ENCODE measurements around the gene TRIM7.
A peak's percentile ranks its signal among the peaks of the same experiment; 100 is the strongest.
"Not testable (repeated sequence)": the region's sequence is repeated elsewhere in the genome, so short reads cannot be mapped to it uniquely, and the experiment has no call there.

The TRIM7 gene

GRCh38 chr5:181188700-181189362 is 16.2 kb downstream of the TRIM7 start:
- ATAC-seq (ENCODE audit: low read depth) (peak; percentile 8), DNase-seq (ENCODE audit: low spot score in 2 of 2) (peak; percentile 85 to 88)
- H3K36me3 Mint-ChIP-seq, result no peaks in the 10 kb centered on the region

GRCh38 chr5:181187500-181188213 is 17.3 kb downstream of the TRIM7 start:
- Mint-ChIP-seq H3K4me1 (peaks cover 42% of the 10 kb centered on the region), H3K9me3 (peaks cover 1% of the 10 kb centered on the region), H3K36me3 (no peaks in the 10 kb centered on the region), H3K4me3 (peak overlapping the region; percentile 96), H3K27ac (peak overlapping the region; percentile 100), H3K27me3 (no peaks in the 10 kb centered on the region)
- peak in 1 of 2 donors; percentile 56 for DNase-seq (ENCODE audit: low spot score in 2 of 2)
- ATAC-seq (ENCODE audit: low read depth), result no peak

More at GRCh38 chr5:181188700-181189362, 16.2 kb downstream of the TRIM7 start:
- H3K27ac Mint-ChIP-seq, result peak overlapping the region; percentile 100
- no peaks in the 10 kb centered on the region for H3K27me3 Mint-ChIP-seq
- H3K4me1 Mint-ChIP-seq, result peaks cover 42% of the 10 kb centered on the region
- H3K9me3 Mint-ChIP-seq, result no peaks in the 10 kb centered on the region
- peak overlapping the region; percentile 96 for H3K4me3 Mint-ChIP-seq

- DNase-seq (ENCODE audit: low spot score in 2 of 2) (no peak), ATAC-seq (ENCODE audit: low read depth) (no peak)
- peaks cover 1% of the 10 kb centered on the region for H3K9me3 Mint-ChIP-seq
- H3K36me3 Mint-ChIP-seq, result no peaks in the 10 kb centered on the region
- H3K27me3 Mint-ChIP-seq, result no peaks in the 10 kb centered on the region
- H3K4me1 Mint-ChIP-seq, result peaks cover 39% of the 10 kb centered on the region
- H3K27ac Mint-ChIP-seq, result peak overlapping the region; percentile 100
- H3K4me3 Mint-ChIP-seq, result no peak overlapping the region
Measured at GRCh38 chr5:181186986-181187499, 18.0 kb downstream of the TRIM7 start.

GRCh38 chr5:181186022-181186421 is 19.0 kb downstream of the TRIM7 start:
- no peak overlapping the region for H3K27ac Mint-ChIP-seq

GRCh38 chr5:181185560-181185959 is 19.4 kb downstream of the TRIM7 start:
- no peak for DNase-seq (ENCODE audit: low spot score in 2 of 2)
- Mint-ChIP-seq H3K9me3 (peaks cover 1% of the 10 kb centered on the region), H3K4me3 (peak overlapping the region; percentile 14), H3K4me1 (peaks cover 33% of the 10 kb centered on the region), H3K27ac (no peak overlapping the region), H3K27me3 (no peaks in the 10 kb centered on the region), H3K36me3 (no peaks in the 10 kb centered on the region)
- no peak for ATAC-seq (ENCODE audit: low read depth)

More at GRCh38 chr5:181186022-181186421, 19.0 kb downstream of the TRIM7 start:
- DNase-seq (ENCODE audit: low spot score in 2 of 2) (no peak), ATAC-seq (ENCODE audit: low read depth) (no peak)
- Mint-ChIP-seq H3K4me1 (peaks cover 33% of the 10 kb centered on the region), H3K27me3 (no peaks in the 10 kb centered on the region), H3K4me3 (no peak overlapping the region), H3K36me3 (no peaks in the 10 kb centered on the region), H3K9me3 (peaks cover 1% of the 10 kb centered on the region)

GRCh38 chr5:181184845-181185216 is 20.2 kb downstream of the TRIM7 start:
- peak overlapping the region; percentile 91 for H3K27ac Mint-ChIP-seq

GRCh38 chr5:181182651-181183050 is 22.3 kb downstream of the TRIM7 start:
- H3K4me3 Mint-ChIP-seq, result peak overlapping the region; percentile 82
- H3K27ac Mint-ChIP-seq, result peak overlapping the region; percentile 21

More at GRCh38 chr5:181184845-181185216, 20.2 kb downstream of the TRIM7 start:
- no peak for DNase-seq (ENCODE audit: low spot score in 2 of 2)
- peaks cover 1% of the 10 kb centered on the region for H3K9me3 Mint-ChIP-seq
- peaks cover 28% of the 10 kb centered on the region for H3K4me1 Mint-ChIP-seq
- no peaks in the 10 kb centered on the region for H3K36me3 Mint-ChIP-seq
- H3K27me3 Mint-ChIP-seq, result no peaks in the 10 kb centered on the region
- H3K4me3 Mint-ChIP-seq, result peak overlapping the region; percentile 90
- no peak for ATAC-seq (ENCODE audit: low read depth)

GRCh38 chr5:181181650-181182565 is 23.1 kb downstream of the TRIM7 start:
- Mint-ChIP-seq H3K27ac (peak overlapping the region; percentile 60), H3K9me3 (peaks cover 1% of the 10 kb centered on the region), H3K36me3 (no peaks in the 10 kb centered on the region), H3K27me3 (no peaks in the 10 kb centered on the region), H3K4me1 (peaks cover 12% of the 10 kb centered on the region), H3K4me3 (peak overlapping the region; percentile 38)
- ATAC-seq (ENCODE audit: low read depth) (peak; percentile 73), DNase-seq (ENCODE audit: low spot score in 2 of 2) (peak; percentile 60 to 67)

More at GRCh38 chr5:181182651-181183050, 22.3 kb downstream of the TRIM7 start:
- DNase-seq (ENCODE audit: low spot score in 2 of 2), result no peak
- ATAC-seq (ENCODE audit: low read depth), result no peak
- no peaks in the 10 kb centered on the region for H3K27me3 Mint-ChIP-seq
- H3K4me1 Mint-ChIP-seq, result peaks cover 15% of the 10 kb centered on the region
- peaks cover 1% of the 10 kb centered on the region for H3K9me3 Mint-ChIP-seq
- H3K36me3 Mint-ChIP-seq, result no peaks in the 10 kb centered on the region

- not testable (repeated sequence) for H3K36me3 Mint-ChIP-seq; H3K9me3 Mint-ChIP-seq; ATAC-seq (ENCODE audit: low read depth); H3K4me3 Mint-ChIP-seq; H3K27ac Mint-ChIP-seq; H3K27me3 Mint-ChIP-seq; DNase-seq (ENCODE audit: low spot score in 2 of 2)
- H3K4me1 Mint-ChIP-seq, result peaks cover 14% of the 10 kb centered on the region
Measured at GRCh38 chr5:181177559-181177958, 27.4 kb downstream of the TRIM7 start.

- Mint-ChIP-seq H3K36me3 (no peaks in the 10 kb centered on the region), H3K4me1 (peaks cover 8% of the 10 kb centered on the region), H3K4me3 (no peak overlapping the region), H3K27me3 (peaks cover 4% of the 10 kb centered on the region), H3K9me3 (no peaks in the 10 kb centered on the region), H3K27ac (no peak overlapping the region)
- DNase-seq (ENCODE audit: low spot score in 2 of 2), result no peak
- ATAC-seq (ENCODE audit: low read depth), result no peak
Measured at GRCh38 chr5:181176254-181176952, 28.6 kb downstream of the TRIM7 start.

- peak in 1 of 2 donors; percentile 50 for DNase-seq (ENCODE audit: low spot score in 2 of 2)
- H3K4me1 Mint-ChIP-seq, result peaks cover 11% of the 10 kb centered on the region
- peak; percentile 84 for ATAC-seq (ENCODE audit: low read depth)
- H3K4me3 Mint-ChIP-seq, result peak overlapping the region; percentile 84
- no peaks in the 10 kb centered on the region for H3K36me3 Mint-ChIP-seq
- peaks cover 5% of the 10 kb centered on the region for H3K9me3 Mint-ChIP-seq
- peaks cover 14% of the 10 kb centered on the region for H3K27me3 Mint-ChIP-seq
- H3K27ac Mint-ChIP-seq, result peak overlapping the region; percentile 71
Measured at GRCh38 chr5:181173420-181174342, 31.3 kb downstream of the TRIM7 start.

GRCh38 chr5:181173027-181173419 is 32.0 kb downstream of the TRIM7 start:
- peaks cover 16% of the 10 kb centered on the region for H3K27me3 Mint-ChIP-seq

More at GRCh38 chr5:181173027-181173419, 32.0 kb downstream of the TRIM7 start:
- DNase-seq (ENCODE audit: low spot score in 2 of 2) (no peak), ATAC-seq (ENCODE audit: low read depth) (peak; percentile 29)
- Mint-ChIP-seq H3K4me3 (peak overlapping the region; percentile 84), H3K9me3 (peaks cover 5% of the 10 kb centered on the region), H3K27ac (peak overlapping the region; percentile 71), H3K36me3 (no peaks in the 10 kb centered on the region), H3K4me1 (peaks cover 11% of the 10 kb centered on the region)

All from memory B cell (primary cell).